Thyroid gland (tissue), 4 donors: ENCODE measurements around the gene PMIS2. TPM values are rescaled to one million over a fixed set of nuclear protein-coding genes. Genes with fewer than 3 reads are reported as not detected.

Source experiments
- DNase-seq, 2 donors: peaks; one replicate each; pipeline ENCODE4 v3.0.0-alpha.2; 2019
- H3K27ac ChIP-seq, 3 donors: fragments of 200-600 bp; sonication (generic); 1 replicate in 2 of 3; 2 replicates in 1 of 3; pipeline ENCODE4 v1.5.1; 2016 to 2019; ENCODE audit warnings: mild to moderate bottlenecking in 1 of 3, moderate library complexity in 1 of 3
- H3K27me3 ChIP-seq: fragments of 200-600 bp; sonication (generic); one replicate; pipeline ENCODE4 v1.5.1; 2019
- H3K36me3 ChIP-seq, 2 donors: fragments of 200-600 bp; sonication (generic); one replicate each; pipeline ENCODE4 v1.5.1; 2016 to 2019
- H3K4me1 ChIP-seq, 2 donors: fragments of 200-600 bp; sonication (generic); one replicate each; pipeline ENCODE4 v1.5.1; 2017 to 2019
- H3K4me3 ChIP-seq, 3 donors: fragments of 200-600 bp; sonication (generic); replicated peaks in 1 of 3; 1 replicate in 2 of 3; 2 replicates in 1 of 3; pipeline ENCODE4 v1.5.1; 2016; ENCODE audit warnings: mild to moderate bottlenecking in 1 of 3
- H3K9me3 ChIP-seq: fragments of 200-600 bp; sonication (generic); one replicate; pipeline ENCODE4 v1.5.1; 2017
- POLR2A ChIP-seq, 2 donors: fragments of 450-650 bp; IDR thresholded peaks; one replicate each; pipeline ENCODE4 v1.6.1; 2017; ENCODE audit warnings: antibody characterized with exemption in 2 of 2, mild to moderate bottlenecking in 2 of 2, moderate library complexity in 1 of 2
- WGBS, 2 donors: methylation state at CpG; one replicate each; pipeline ENCODE4 v1.1.5; 2017; 5-methylcytosine and 5-hydroxymethylcytosine counted together
- intact Hi-C: fragments of 100-400 bp; cut with DNase I; formaldehyde crosslinking; loops from one replicate; pipeline ENCODE4 v1.15.1; 2023
- total RNA-seq, 4 donors: library from RNA; depleted of rRNA; stranded (reverse); fragments of >200 nt; gene quantifications; one replicate each; pipeline ENCODE4 v1.2.3, GENCODE V29; 2016
- TF ChIP-seq, protein P1 (sequence below), 6 experiments: fragments of 200-600 bp in 3 of 6; fragments of 450-650 bp in 3 of 6; sonication (generic) in 3 of 6; IDR thresholded peaks; one replicate each; pipeline ENCODE4 v1.5.1; 2016 to 2019; ENCODE audit warnings: antibody characterized with exemption in 6 of 6, mild to moderate bottlenecking in 2 of 6, inconsistent platforms in 1 of 6, moderate library complexity in 1 of 6

The PMIS2 gene
- total RNA-seq, 4 donors from 2014 or later, result not detected

- H3K4me1 ChIP-seq, result peaks cover 6 to 27% of the 10 kb centered on the region in 2 donors
- intact Hi-C loops, result no loop called here
- no peak overlapping the region for H3K27ac ChIP-seq
- peaks cover 7% of the 10 kb centered on the region for H3K27me3 ChIP-seq
- no peak overlapping the region for H3K4me3 ChIP-seq
- TF ChIP-seq POLR2A (IDR thresholded peaks at IDR 0.05), result no peak
- TF ChIP-seq, protein P1, sequence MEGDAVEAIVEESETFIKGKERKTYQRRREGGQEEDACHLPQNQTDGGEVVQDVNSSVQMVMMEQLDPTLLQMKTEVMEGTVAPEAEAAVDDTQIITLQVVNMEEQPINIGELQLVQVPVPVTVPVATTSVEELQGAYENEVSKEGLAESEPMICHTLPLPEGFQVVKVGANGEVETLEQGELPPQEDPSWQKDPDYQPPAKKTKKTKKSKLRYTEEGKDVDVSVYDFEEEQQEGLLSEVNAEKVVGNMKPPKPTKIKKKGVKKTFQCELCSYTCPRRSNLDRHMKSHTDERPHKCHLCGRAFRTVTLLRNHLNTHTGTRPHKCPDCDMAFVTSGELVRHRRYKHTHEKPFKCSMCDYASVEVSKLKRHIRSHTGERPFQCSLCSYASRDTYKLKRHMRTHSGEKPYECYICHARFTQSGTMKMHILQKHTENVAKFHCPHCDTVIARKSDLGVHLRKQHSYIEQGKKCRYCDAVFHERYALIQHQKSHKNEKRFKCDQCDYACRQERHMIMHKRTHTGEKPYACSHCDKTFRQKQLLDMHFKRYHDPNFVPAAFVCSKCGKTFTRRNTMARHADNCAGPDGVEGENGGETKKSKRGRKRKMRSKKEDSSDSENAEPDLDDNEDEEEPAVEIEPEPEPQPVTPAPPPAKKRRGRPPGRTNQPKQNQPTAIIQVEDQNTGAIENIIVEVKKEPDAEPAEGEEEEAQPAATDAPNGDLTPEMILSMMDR (IDR thresholded peaks at IDR 0.05), result no peak
- DNase-seq, result no peak
- no peaks in the 10 kb centered on the region for H3K9me3 ChIP-seq
- H3K36me3 ChIP-seq, result no peaks in the 10 kb centered on the region
- WGBS, 2 donors, result 67 to 69% methylated on average over 9 to 11 of the region's 11 CpGs
Observed at GRCh38 chr19:35559281-35559659, 26.7 kb upstream of the PMIS2 start.

DNA sequence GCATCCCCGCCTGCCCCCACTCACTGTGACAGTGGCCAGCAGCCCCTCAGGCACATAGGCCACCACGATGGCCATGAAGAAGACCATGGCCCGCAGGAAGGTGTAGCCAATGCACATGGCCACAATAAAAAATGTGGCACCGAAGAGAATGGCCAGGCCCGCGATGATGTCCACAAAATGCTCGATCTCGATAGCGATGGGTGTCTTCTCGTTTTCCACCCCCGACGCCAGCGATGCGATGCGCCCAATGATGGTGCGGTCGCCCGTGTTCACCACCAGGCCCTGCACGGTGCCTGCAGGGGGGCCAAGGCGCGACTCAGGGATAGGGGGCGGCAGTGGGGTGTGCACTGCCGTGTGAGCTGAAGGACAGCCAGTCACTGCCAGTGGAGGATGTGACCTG lies 26.2 kb upstream of the PMIS2 start:
- Histone ChIP-seq H3K27ac (no peak overlapping the region), H3K27me3 (peaks cover 7% of the 10 kb centered on the region), H3K36me3 (no peaks in the 10 kb centered on the region), H3K4me3 (no peak overlapping the region), H3K4me1 (peaks cover 6 to 22% of the 10 kb centered on the region in 2 donors), H3K9me3 (no peaks in the 10 kb centered on the region)
- TF ChIP-seq, protein P1 (IDR thresholded peaks at IDR 0.05), result no peak
- TF ChIP-seq POLR2A (IDR thresholded peaks at IDR 0.05), result no peak
- intact Hi-C loops, result no loop called here
- no peak for DNase-seq
- WGBS, 2 donors, result 88 to 91% methylated on average over 22 to 23 of the region's 23 CpGs

GRCh38 chr19:35560271-35560670 lies 25.7 kb upstream of the PMIS2 start:
- peaks cover 7% of the 10 kb centered on the region for H3K27me3 ChIP-seq
- WGBS, 2 donors, result 75 to 86% methylated on average over 9 to 18 of the region's 18 CpGs
- DNase-seq, result no peak

GRCh38 chr19:35560677-35561076 lies 25.3 kb upstream of the PMIS2 start:
- intact Hi-C loops, result no loop called here
- Histone ChIP-seq H3K9me3 (no peaks in the 10 kb centered on the region), H3K36me3 (no peaks in the 10 kb centered on the region), H3K27me3 (peaks cover 7% of the 10 kb centered on the region), H3K4me3 (no peak overlapping the region), H3K27ac (no peak overlapping the region), H3K4me1 (peaks cover 6 to 16% of the 10 kb centered on the region in 2 donors)
- no peak for DNase-seq
- 68 to 71% methylated on average over 6 of the region's 6 CpGs for WGBS, 2 donors
- TF ChIP-seq, protein P1 (IDR thresholded peaks at IDR 0.05), result no peak
- no peak for TF ChIP-seq POLR2A (IDR thresholded peaks at IDR 0.05)

More at GRCh38 chr19:35560271-35560670, 25.7 kb upstream of the PMIS2 start:
- H3K9me3 ChIP-seq, result no peaks in the 10 kb centered on the region
- TF ChIP-seq, protein P1 (IDR thresholded peaks at IDR 0.05), result no peak
- no peak for TF ChIP-seq POLR2A (IDR thresholded peaks at IDR 0.05)
- intact Hi-C loops, result no loop called here
- H3K27ac ChIP-seq, result no peak overlapping the region
- peaks cover 6 to 17% of the 10 kb centered on the region in 2 donors for H3K4me1 ChIP-seq
- no peaks in the 10 kb centered on the region for H3K36me3 ChIP-seq
- no peak overlapping the region for H3K4me3 ChIP-seq

DNA sequence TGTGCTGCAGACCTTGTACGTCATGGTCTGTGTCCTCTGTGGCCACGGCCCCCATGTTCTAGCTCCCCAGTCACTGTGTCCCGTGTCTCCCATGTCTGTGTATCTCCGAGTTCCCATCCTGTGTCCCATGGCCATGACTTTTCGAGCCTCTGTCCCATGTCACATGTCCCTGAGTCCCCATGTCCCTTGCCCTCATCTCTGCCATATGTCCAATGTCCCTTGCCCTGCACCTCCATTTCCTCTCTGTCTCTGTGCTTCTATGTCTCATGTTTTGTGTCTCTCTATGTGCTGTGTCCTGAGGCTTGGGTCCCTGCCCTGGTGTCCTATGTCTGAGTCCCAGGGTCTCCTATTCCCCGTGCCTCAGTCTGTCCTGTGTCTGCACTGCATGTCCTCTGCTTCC lies 24.5 kb upstream of the PMIS2 start:
- TF ChIP-seq POLR2A (IDR thresholded peaks at IDR 0.05), result no peak
- TF ChIP-seq, protein P1 (IDR thresholded peaks at IDR 0.05), result no peak
- peaks cover 7% of the 10 kb centered on the region for H3K27me3 ChIP-seq

More for the DNA sequence above, 24.5 kb upstream of the PMIS2 start:
- Histone ChIP-seq H3K36me3 (no peaks in the 10 kb centered on the region), H3K27ac (no peak overlapping the region), H3K4me1 (peaks cover 6 to 16% of the 10 kb centered on the region in 2 donors), H3K4me3 (no peak overlapping the region), H3K9me3 (no peaks in the 10 kb centered on the region)
- intact Hi-C loops, result no loop called here
- 77 to 86% methylated on average over 6 of the region's 6 CpGs for WGBS, 2 donors
- no peak for DNase-seq
